Midbrain (tissue), 1 donor: Measurements from ENCODE around the gene PPP2R2C.

Experiments
- DNase-seq: peaks from one replicate; lab custom pipeline; 2025; lab: John Stamatoyannopoulos, UW

The PPP2R2C gene

DNA sequence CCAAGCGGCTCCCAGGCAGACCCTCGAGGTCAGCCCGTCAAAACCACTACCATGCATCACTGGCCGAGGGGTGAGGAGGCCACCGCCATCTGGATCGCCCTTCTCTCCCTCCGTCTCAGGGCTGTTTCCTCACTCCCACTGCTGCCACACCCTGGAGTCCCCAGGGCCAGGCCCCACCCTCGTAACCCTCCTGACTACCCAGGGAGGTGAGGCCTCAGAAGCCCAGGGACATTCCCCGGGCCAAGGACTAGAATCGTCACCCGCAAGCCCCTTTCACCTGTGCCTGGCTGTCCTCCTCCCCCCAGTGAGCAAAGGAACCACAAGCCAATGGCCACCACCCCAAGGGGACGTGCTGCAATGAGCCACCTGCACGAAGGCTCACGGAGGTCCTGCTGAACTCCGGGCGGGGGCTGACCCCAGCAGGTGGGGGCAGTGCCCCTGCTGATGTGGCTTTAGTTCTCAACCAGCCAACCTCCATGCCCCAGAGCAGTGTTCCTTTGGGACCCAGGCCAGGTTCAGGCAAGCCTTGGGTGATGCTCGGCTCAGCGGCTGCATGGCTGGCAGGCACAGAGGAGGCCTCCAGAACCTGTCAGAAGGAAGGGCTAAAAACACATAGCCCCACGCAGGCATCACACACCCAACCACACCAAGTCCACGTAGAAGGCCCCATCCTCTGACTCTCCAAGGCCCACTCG lies 23.8 kb downstream of the PPP2R2C start:
- DNase-seq, result no peak

DNA sequence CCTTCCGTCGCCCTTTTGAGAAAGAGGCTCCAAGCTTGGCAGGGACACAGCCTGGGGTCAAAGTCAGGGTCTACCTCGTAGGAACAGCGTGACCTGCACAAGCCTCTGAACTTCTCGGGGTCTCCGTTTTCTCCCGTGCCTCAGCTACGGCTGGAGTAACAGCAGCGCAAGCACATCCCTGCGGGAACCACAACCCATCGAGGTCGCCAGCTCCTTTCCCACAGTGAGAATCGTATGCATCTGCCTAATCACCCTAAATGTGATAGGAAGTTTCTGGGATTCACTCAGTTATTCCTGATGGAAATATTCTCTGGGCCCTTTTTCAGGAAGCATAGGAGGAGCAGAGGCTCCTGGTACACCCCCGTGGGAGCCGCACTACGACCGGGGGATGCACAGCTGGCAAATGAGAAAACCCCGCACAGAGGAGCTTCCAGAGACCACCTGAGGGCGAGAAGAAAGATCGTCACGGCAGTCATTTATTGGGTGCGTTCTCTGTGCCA lies 24.7 kb downstream of the PPP2R2C start:
- no peak for DNase-seq

DNA sequence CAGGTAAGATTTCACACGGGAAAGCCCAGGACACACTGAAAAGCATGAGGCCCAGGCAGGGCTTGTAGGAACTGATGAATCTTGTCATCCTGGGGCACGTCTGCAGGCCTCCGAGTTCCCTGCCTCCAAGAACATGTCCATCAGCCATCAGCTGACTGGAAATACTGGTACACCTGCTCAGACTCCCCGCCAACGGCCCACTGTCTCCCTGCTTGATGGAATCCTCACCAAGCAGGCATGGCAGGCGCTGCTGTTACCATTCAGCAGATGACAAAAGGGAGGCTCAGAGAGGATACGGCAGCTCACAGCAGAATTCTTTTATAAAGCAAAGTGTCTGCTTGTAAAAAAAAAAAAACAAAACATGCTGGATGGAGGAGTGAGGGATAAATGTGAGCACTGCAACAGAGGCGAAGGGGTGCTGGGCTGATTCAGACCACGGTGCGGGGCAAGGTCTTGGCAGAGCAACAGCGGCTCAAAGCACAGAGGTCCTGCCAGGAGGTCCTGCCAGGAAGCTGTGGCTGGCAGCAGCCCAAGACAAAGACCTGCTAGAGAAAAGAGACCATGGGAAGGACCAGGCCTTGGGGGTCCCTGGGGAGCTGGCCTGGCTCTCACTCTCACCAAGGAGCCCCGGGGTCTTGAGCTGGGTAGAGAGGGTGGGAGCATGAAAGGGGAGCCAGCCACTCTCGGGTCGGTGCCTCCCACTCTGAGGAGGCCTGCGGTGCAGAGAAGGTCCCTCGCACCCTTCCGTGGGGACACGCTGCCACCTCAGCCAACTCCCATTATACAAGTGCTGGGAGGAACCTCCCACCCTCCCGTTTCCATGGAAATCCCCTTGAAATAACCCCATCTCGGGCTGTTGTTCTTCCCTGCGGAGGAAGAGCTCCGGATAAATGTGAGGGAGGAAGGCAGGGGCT lies 25.6 kb downstream of the PPP2R2C start:
- DNase-seq, result peak; percentile 52

DNA sequence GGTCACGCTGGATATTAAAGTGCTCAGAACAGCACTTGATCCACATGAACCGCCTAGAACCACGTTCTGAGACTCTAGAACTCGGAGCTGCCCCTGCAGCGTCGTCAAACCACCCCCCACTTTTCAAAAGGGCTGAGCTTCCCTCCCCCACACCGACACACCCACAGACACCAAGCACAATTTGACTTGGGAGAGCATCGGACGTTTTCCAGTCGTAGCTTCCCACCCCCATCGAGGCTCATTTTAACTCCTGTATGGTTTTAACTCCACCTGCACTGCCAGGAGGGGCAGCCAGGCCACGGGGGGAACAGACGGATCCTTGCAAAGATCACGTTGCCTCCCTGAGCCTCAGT lies 26.3 kb downstream of the PPP2R2C start:
- DNase-seq, result no peak

DNA sequence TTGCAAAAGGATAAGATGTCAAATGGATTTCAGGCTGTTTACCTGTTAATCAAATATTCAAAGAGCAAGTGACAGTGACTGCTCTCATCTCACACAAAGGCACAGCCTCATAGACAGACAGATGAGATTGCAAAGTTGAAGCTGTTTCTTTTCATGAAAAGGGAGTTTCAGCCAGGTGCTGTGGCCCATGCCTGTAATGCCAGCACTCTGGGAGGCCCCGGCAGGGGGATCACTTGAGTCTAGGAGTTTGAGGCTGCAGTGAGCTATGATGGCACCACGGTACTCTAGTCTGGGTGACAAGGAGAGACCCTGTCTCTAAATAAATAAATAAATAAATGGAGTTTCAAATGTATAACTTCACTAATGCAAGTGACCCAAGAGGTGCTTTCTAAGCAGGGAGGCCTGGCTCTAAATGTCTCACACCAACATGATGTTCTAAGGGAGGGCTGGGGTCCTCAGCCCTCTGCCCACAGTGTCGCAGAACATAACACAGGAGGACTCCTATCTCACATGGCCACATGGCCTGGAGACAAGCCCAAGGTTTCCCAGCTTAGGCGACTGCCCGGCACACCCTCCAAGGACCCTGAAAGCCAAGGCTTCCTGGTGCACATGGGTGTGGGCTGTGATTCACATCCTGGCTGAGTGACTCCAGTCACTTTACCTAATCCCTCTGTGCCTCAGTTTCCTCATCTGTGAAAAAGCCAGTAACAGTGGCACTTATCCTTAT lies 26.8 kb downstream of the PPP2R2C start:
- no peak for DNase-seq

DNA sequence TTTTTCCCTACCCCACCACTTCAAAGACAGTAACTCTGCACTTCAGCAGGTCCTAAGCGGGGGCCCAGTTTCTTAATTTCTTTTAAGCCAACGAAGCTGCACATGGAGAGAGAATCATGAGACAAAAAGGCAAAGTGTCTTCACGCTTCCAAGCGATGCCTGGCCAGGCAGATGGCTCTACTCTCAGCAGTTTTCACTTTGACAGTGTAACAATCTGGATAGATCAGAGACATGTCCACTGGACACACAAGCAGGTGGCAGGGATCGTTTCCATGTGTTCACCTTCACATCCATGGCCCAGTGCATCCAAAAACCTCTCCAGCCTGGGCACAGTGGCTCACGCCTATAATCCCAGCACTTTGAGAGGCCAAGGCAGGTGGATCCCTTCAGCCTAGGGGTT lies 27.8 kb downstream of the PPP2R2C start:
- no peak for DNase-seq

DNA sequence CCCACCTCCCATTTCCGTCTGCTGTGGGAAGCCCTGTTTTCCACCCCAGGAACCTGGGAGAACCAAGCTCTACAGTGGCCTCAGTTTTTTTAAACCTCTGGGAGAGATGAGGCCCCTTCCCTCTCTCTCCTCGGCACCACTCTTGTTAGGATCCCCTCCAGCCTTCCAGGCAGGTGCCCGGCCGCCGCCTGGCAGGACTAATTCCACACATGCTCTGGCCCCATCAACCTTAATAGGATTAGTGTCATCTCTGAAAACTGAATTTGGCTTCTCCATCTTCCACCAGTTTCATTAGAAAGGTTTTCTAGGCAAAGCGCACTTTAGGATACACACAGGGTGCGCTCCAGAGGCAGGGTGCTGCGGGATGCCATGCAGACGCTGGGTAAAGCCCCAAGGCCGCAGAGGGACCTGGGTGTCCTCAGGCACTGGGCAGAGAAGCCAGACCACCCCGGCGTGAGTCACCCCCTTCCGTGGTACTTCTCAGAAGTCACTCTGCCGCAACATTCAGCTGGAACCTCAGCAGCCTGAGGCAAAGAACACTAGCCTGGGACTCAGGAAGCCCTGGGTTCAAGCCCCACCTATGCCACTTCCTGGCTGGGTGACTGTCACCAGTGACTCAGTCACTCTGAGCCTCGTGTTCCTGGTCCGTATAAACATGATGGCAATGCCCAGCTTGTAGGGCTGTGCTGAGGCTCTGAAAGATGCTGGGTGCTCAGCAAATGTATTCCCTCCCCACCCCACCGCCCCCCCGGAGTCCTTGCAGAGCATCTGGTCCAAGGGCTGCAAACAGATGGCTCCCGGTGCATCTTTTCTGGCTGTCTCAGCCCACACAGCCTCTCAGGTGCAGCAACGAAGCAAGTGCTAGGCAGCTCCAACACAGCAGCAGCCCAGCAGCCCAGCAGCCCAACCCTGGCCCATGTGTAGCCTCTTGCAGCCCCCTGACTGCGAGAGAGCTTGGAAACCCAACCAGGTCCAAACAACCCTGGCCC lies 29.1 kb downstream of the PPP2R2C start:
- no peak for DNase-seq

DNA sequence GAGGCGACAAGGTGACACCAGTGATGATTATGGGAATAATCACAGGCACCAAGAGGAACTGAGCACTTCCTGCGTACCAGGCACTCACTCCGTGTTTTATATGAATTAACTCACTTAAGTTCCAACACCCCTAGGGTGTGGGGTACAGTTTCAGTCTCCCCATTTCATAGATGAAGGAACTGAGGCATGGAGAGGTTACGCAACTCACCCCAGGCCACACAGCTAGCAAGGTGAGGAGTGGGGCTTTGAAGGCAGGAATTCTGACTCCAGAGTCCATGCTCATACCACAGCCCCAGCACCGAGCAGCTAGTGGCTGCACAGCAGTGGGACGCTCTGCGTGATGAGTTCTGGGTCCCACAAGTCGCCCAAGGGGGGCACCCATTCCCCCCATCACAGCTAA lies 29.9 kb downstream of the PPP2R2C start:
- no peak for DNase-seq

DNA sequence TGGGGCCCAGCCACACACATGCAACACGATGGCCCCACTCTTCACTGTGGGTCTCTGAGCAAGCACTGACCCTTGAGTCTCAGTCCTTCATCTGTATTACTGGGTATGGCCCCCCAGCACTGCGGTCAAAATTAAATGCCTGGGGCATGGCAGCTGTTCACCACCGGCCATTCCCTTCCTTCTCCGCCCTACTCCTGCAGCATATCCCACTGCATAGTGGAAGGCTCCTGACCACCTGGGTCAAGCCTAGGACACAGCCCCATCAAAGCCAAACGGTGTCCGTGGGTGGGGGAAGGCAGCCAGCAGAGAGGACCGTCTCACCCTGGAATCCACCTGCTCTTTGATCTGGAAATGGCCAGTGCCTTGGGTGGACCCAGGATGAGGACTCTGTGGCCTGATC lies 30.7 kb downstream of the PPP2R2C start:
- no peak for DNase-seq

DNA sequence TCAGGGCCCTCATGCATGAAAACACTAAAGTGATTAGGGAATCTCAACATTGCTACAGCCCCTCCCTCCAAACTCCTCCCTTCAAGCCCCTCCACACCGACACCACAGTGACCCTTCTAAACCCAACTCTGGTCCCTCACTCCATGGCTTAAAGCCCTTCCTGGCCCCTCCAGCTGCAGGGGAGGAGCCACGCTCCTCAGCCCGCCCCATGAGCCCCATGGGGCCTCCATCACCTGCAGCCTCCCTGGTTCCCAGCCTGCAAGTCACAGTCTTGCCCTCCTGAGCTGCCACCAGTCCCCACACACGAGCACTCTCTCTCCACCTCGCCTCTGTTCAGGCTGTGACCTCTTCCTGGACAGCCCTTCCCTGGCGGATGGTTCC lies 31.2 kb downstream of the PPP2R2C start:
- DNase-seq, result no peak

DNA sequence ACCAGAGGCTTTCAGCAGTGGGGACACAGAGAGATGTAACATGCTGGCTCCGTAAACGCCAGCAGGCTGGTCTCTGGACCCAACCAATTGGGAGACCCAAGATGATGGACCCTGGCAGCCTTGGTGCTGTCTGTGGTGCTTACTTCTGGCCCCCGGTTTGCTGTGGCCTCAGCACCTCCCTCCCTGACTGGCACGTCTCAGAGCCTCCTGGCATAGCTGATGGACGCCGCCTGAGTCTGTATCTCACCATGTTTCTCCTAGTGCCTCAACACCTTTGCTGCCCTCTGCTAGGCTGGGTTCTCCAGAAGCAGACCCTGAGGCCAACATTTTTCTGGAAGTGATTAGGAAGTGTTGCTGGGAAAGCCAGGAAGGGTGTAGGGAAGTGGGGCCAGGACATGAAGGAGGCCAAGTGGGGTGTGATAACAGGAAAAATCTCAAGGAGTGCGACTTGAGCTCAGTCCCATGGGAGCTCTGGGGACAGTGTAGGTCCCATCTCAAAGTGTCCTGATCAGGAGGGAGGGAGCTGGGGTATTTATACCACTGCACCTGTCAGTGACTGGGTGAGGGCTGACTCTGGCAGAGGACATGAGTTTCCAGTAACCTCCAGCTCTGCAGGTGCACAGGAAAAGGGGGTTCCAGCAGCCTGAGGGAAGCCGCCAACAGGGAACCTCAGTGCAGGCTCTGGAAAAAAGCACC lies 31.8 kb downstream of the PPP2R2C start:
- no peak for DNase-seq

DNA sequence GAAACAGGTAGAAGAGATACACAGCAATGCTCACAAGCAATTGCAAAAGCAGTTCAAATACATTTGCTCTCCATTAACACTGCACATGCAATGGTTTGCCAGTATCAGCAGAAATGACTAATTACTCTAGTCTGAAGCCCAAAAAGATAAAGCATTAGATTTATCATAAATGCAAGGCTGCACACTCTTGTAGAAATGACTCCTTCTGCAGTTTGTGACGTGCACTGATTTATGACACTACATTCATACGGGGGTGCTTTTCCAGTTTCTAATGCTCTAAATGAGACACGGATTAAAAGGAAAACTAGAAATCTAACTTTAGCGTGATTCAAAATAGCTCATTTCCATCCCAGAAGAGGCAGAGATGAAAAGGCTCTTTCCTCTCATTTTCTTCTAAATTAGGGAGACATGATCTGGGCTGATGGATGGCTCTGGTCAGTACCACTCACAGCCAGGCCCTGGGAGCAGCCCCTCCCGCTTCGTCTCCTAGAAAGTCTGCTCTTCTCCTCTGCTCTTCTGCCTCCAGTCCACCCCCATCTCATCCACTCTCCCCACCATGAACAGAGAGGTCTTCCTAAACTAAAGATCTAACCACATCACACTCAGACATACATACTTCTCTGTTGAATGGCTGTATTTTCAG lies 33.2 kb downstream of the PPP2R2C start:
- DNase-seq, result peak; percentile 15

DNA sequence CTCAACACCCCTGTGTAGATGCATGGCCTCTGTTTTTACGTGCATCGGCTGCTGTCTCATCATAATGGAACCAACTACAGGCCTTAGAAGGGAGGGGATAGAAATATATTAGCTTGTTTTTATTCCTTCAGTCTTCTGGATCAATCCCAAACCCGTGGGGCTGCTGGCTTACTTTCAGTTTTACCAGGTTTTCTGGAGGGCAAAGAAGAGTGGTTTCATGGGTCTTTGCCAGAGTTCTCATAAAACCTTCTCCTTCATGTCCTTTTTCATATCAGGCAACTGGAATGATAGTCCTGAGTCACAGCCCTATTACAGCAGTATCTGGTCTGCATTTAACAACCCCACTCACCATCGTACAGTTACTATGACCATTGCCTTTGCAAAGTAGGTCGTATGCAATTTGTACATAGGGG lies 34.6 kb downstream of the PPP2R2C start:
- no peak for DNase-seq

DNA sequence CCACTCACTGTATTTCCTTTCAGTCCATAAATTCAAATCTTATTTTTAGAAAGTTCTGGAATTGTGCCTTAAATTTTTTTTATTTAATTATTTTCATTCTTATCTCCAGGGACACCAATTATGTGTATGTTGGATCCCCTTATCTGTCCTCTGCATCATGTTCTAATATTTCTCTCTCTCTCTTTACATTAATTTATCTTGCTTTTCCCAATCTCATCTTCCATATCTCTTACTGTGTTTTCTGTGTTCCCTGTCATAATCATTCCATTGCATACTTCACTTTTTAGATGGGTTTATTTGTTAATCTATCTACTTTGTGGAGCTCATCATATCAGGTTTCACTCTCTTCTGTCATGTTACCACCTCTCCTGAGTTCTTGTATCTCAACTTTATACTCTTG lies 37.4 kb downstream of the PPP2R2C start:
- DNase-seq, result no peak

DNA sequence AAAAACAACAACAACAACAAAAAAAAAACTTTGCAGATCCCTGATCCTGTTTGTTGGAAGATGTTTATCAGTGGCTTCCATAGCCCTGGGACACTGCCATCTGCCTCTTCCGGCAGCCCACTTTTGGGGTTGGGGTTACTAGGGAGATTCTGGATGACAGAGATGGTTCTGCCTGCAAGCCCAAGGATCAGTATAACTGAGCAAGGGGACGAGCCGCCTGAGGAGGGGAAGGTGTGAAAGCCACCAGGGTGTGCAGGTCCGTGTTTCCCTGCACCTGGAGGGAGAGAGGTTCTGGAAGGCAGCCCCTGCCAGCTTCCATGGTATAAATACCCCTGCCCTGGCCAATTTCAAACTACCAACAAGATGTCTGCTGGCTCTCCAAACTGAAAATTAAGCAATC lies 41.5 kb downstream of the PPP2R2C start:
- DNase-seq, result no peak

DNA sequence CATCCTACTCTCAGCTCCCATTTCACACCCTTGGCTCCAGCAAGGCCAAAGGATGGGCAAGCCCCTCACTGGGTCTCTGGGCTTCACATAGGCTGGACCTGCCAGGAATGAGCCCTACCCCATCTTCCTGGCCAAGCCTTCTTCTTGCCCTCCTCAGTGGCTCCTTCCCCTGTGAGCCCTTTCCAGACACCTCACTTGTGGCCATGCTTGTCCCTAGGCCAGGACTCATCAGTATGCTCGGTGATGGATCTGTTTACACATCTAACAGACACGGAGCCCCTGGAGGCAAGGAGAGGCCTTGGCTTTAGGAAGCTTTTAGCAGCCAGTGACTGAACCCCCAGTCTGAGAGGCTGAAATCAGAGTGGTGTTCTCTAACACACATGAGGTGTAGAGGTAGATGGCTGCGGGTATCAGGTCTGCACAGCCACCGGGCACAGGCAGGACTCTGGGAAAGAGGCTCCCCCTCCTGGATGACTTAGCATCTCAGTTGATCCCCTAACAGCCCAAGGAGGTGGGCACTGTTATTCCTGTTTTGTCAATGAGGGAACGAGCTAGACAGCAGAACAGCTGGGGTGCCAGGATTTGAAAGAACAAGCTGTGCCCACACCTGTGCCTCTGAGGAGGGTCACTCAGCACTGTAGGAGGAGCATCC lies 44.8 kb downstream of the PPP2R2C start:
- DNase-seq, result no peak

DNA sequence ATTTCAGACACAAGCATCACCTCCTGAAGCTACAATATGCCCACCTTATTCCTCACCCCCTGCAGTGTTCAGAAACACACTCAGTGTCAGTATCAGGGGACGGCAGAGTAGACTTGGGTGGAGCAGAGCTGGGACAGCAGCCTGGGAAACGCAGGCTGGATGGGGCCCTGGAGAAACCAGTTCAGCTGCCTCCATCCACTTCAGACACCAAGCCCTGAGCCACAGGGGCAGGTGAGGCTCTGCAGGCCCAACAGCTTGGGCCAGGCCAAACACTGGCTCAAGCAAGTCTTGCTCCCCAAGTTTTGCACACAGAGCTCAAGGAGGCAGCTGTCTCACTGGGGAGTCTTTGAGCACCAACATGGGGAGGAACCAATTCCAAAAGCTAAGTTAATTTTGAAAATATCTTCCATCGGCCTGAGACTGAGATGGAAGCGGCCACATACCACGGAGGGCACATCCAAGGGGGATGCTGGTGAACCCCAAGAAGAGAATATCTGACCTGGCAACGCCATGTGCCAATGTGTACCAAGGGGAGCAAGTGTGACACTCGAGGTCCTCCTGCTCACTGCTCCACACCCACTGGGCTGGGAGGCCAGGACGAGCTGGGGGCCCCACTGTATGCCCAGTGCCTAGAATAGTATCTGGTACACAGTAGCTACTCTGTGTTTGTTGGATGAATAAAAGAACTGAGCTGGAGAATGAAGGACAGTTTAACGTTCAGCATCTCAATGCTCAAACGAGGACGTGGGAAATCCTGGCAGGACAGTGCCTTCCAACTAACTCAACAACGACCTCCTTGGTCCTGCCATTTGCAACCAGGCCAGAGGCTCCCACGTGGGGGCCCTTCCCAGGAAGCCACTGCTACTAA lies 45.6 kb downstream of the PPP2R2C start:
- DNase-seq, result no peak

DNA sequence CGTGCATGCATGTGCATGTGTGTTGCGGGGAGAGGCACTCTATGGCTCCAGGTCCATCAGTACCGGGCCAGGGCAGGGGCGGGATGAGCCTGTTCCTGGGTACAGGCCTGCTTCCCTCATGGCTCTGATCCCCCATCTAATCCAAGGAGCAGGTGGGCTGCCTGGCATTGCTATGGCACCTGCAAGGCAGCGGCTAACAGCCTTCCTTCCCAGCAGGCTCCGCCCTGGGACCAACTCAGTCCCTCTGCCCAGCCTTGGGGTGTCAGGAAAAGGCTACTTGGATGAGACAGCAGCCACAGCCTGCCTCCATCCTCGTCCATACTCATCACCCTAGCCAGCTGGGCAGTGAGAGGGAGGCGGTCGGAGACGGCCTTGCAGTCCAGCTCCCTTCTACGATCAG lies 46.5 kb downstream of the PPP2R2C start:
- no peak for DNase-seq

DNA sequence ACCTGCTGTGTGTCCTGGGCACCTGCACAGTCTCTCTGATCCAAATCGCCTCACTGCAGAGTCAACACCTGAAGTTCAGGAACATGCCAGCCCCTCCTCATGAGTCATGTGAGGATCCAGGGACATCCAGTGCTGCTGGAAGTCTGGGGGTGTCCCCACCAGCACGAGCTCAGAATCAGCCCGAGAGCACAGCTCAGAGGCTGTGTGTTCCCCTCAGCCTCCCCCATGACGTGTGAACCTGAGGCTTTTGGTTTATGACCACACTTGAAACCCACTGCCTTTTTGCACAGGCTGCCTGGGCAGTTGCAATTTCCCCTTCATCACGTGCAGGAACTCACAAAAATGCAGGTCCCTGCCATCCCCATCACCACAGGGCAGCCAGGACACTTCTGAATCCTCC lies 47.1 kb downstream of the PPP2R2C start:
- DNase-seq, result no peak
